Natural killer cell (primary cell): ENCODE results near the gene DNAH14. TPM values are rescaled to one million over a fixed set of nuclear protein-coding genes. Genes with fewer than 3 reads are reported as not detected.
A peak's percentile ranks its signal among the peaks of the same experiment; 100 is the strongest.

ENCODE experiments used
- ATAC-seq, 3 donors: fragments of 150-1000 bp in 2 of 3; fragments of 200-7000 bp in 1 of 3; cut with Tn5 transposase; 1 replicate in 1 of 3; 2 replicates in 2 of 3; pipeline ENCODE4 v1.10.0; 2021; ENCODE audit warnings: mild to moderate bottlenecking in 2 of 3, moderate library complexity in 2 of 3
- DNase-seq, 2 donors: peaks; one replicate each; pipeline versions ENCODE4 v3.0.0 to v3.0.0-alpha.2; 2013 to 2021; ENCODE audit warnings: mixed read lengths in 1 of 2
- H3K27ac ChIP-seq: one replicate; pipeline ENCODE4 v1.5.1; 2013; ENCODE audit warnings: mild to moderate bottlenecking, low read length
- H3K27me3 ChIP-seq: one replicate; pipeline ENCODE4 v1.6.1; 2013; ENCODE audit warnings: low read length; ENCODE audit not compliant: control insufficient read depth, insufficient read depth
- H3K36me3 ChIP-seq: one replicate; pipeline ENCODE4 v1.6.1; 2013; ENCODE audit warnings: low read length; ENCODE audit not compliant: control insufficient read depth, insufficient read depth
- H3K4me1 ChIP-seq: one replicate; pipeline ENCODE4 v1.6.1; 2013; ENCODE audit warnings: low read length; ENCODE audit not compliant: control insufficient read depth, insufficient read depth
- H3K4me3 ChIP-seq: one replicate; pipeline ENCODE4 v1.5.1; 2013; ENCODE audit warnings: low read length
- H3K9me3 ChIP-seq: one replicate; pipeline ENCODE4 v1.6.1; 2013; ENCODE audit warnings: low read length; ENCODE audit not compliant: control insufficient read depth, insufficient read depth
- H3K27ac Mint-ChIP-seq, 2 donors: one replicate each; pipeline ENCODE4 v1.8.0; 2022; ENCODE audit warnings: mild to moderate bottlenecking in 2 of 2, mixed read lengths in 2 of 2, moderate library complexity in 1 of 2
- H3K27me3 Mint-ChIP-seq, 2 donors: one replicate each; pipeline ENCODE4 v1.8.0; 2022; ENCODE audit warnings: low read depth in 2 of 2, mixed read lengths in 2 of 2
- H3K36me3 Mint-ChIP-seq: one replicate; pipeline ENCODE4 v1.8.0; 2022; ENCODE audit warnings: mixed read lengths
- H3K4me1 Mint-ChIP-seq, 2 donors: one replicate each; pipeline ENCODE4 v1.8.0; 2022; ENCODE audit warnings: mixed read lengths in 2 of 2
- H3K4me3 Mint-ChIP-seq: one replicate; pipeline ENCODE4 v1.8.0; 2022; ENCODE audit warnings: mild to moderate bottlenecking, moderate library complexity, mixed read lengths
- H3K9me3 Mint-ChIP-seq, 2 donors: one replicate each; pipeline ENCODE4 v1.8.0; 2022; ENCODE audit warnings: mixed read lengths in 2 of 2
- WGBS: methylation state at CpG from one replicate; pipeline ENCODE4 v1.1.7; 2013; ENCODE audit warnings: missing lambda C conversion rate; ENCODE audit not compliant: insufficient coverage; 5-methylcytosine and 5-hydroxymethylcytosine counted together
- intact Hi-C: fragments of 100-400 bp; cut with micrococcal nuclease; formaldehyde crosslinking; loops from one replicate; pipeline ENCODE4 v1.14.2; 2022
- total RNA-seq, 4 donors: library from RNA; stranded (reverse); fragments of 120-200 nt in 1 of 4; gene quantifications; one replicate each; pipeline versions ENCODE4 v1.2.3 to v1.2.4, GENCODE V29; 2013 to 2022
- TF ChIP-seq, protein P1 (sequence below): fragments of 200-600 bp; IDR thresholded peaks from one replicate; pipeline ENCODE4 v1.8.0; 2022; ENCODE audit warnings: antibody characterized with exemption

DNAH14 gene
- total RNA-seq, 3 donors from 2014 or later (not counting 1 experiment from before 2014, with no cell fraction given), result 0.35 to 1.3 TPM; not detected in 1

DNA sequence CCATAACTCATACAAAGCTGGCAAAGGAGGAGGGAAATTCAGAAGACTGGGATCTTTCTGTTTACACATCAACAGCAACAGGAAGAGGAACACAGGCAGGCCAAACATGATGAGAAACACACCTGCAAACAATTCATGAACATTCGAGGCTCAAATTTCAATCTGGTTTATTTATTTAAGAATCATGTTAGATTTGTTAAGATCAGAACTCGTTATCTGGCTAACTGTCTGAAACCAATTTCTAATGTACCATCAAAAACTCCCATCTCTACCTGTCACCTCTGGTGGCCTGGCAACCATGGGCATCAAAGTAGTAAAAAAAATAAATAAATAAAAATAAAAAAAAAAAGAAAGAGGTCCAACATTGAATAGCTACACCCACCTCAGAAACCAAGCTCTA lies 488.6 kb downstream of the DNAH14 start:
- no peaks in the 10 kb centered on the region for H3K27me3 Mint-ChIP-seq
- no peaks in the 10 kb centered on the region for H3K9me3 Mint-ChIP-seq
- H3K4me1 Mint-ChIP-seq, result peaks cover 31 to 41% of the 10 kb centered on the region in 2 donors
- H3K36me3 Mint-ChIP-seq, result peaks cover 12% of the 10 kb centered on the region
- Histone ChIP-seq H3K9me3 (no peaks in the 10 kb centered on the region), H3K4me1 (no peaks in the 10 kb centered on the region), H3K27me3 (no peaks in the 10 kb centered on the region), H3K36me3 (peaks cover 78% of the 10 kb centered on the region), H3K27ac (no peak overlapping the region), H3K4me3 (no peak overlapping the region)
- no CpG with 5 or more reads among the region's 2 CpGs for WGBS
- no peak overlapping the region for H3K4me3 Mint-ChIP-seq
- intact Hi-C loops, result no loop called here
- TF ChIP-seq, protein P1, sequence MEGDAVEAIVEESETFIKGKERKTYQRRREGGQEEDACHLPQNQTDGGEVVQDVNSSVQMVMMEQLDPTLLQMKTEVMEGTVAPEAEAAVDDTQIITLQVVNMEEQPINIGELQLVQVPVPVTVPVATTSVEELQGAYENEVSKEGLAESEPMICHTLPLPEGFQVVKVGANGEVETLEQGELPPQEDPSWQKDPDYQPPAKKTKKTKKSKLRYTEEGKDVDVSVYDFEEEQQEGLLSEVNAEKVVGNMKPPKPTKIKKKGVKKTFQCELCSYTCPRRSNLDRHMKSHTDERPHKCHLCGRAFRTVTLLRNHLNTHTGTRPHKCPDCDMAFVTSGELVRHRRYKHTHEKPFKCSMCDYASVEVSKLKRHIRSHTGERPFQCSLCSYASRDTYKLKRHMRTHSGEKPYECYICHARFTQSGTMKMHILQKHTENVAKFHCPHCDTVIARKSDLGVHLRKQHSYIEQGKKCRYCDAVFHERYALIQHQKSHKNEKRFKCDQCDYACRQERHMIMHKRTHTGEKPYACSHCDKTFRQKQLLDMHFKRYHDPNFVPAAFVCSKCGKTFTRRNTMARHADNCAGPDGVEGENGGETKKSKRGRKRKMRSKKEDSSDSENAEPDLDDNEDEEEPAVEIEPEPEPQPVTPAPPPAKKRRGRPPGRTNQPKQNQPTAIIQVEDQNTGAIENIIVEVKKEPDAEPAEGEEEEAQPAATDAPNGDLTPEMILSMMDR, result no peak
- DNase-seq, result no peak
- ATAC-seq, result no peak
- H3K27ac Mint-ChIP-seq, result peak overlapping the region; percentile 35 to 47

DNA sequence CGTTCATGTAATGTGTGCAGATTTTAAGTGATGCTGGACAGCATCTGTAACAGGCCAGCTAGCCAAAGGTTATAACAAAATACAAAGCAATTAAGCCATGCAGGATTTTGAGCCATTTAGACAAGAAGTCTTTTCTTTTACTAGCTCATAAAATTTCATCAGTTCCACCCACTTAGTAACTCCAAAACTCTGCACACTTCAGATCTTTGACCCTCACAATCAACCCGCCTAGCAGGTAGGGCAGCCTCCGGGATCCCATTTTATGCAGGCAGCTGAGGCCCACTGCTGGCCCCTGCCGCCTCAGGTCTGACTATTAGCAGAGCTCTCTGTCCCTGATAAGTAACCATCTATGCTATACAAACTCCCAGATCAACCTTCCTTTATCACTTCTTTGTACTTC lies 489.1 kb downstream of the DNAH14 start:
- H3K4me3 Mint-ChIP-seq, result no peak overlapping the region
- H3K36me3 ChIP-seq, result peaks cover 72% of the 10 kb centered on the region
- ATAC-seq, result no peak
- intact Hi-C loops, result no loop called here
- 98% methylated on average over 4 of the region's 4 CpGs for whole genome bisulfite sequencing
- no peak for DNase-seq
- H3K4me3 ChIP-seq, result no peak overlapping the region
- TF ChIP-seq, protein P1, result no peak
- H3K4me1 Mint-ChIP-seq, result peaks cover 36 to 46% of the 10 kb centered on the region in 2 donors
- H3K9me3 Mint-ChIP-seq, result no peaks in the 10 kb centered on the region
- H3K9me3 ChIP-seq, result no peaks in the 10 kb centered on the region
- H3K4me1 ChIP-seq, result peaks cover 3% of the 10 kb centered on the region
- H3K27me3 ChIP-seq, result no peaks in the 10 kb centered on the region
- H3K27me3 Mint-ChIP-seq, result no peaks in the 10 kb centered on the region
- H3K27ac ChIP-seq, result no peak overlapping the region
- H3K36me3 Mint-ChIP-seq, result peaks cover 12% of the 10 kb centered on the region
- H3K27ac Mint-ChIP-seq, result peak overlapping the region; percentile 30 to 35

DNA sequence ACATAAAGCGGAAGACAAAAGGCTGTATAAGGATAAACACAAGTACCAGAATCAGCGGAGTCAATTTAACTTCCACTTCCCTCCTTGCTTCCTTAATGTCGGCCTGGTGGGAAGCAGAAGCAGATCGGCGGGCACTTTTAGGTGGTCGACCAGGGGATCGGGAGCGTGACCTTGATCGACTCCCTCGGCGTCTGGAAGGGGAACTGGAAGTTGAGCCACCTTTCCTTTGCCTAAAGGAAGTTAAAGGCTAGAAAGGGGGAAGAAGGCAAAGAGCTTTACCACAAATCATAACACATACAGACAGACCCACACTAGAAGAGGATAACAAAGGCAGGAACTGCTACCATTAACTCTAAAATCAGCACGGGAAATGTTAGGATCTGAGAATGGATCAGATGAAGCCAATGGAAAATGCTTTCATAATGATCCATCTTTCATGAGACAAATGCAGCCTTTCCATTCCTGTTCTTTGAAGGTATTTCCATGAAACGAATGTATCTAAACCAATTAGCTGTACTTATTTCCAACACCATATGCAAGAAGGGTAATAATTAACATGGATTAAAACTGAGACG lies 492.6 kb downstream of the DNAH14 start:
- H3K4me3 ChIP-seq, result no peak overlapping the region
- ATAC-seq (no peak), DNase-seq (no peak)
- intact Hi-C loops, result no loop called here
- Mint-ChIP-seq H3K9me3 (no peaks in the 10 kb centered on the region), H3K4me3 (no peak overlapping the region), H3K27ac (peak overlapping the region; percentile 65 to 90), H3K36me3 (peaks cover 12% of the 10 kb centered on the region), H3K4me1 (peaks cover 63 to 72% of the 10 kb centered on the region in 2 donors), H3K27me3 (no peaks in the 10 kb centered on the region)
- H3K27ac ChIP-seq, result no peak overlapping the region
- peaks cover 38% of the 10 kb centered on the region for H3K36me3 ChIP-seq
- 70% methylated on average over 5 of the region's 14 CpGs for WGBS
- peaks cover 31% of the 10 kb centered on the region for H3K4me1 ChIP-seq
- H3K9me3 ChIP-seq, result no peaks in the 10 kb centered on the region
- H3K27me3 ChIP-seq, result no peaks in the 10 kb centered on the region
- TF ChIP-seq, protein P1, result no peak
